SK-N-SH treated with all-trans-retinoic acid at 6 μM for 48 hours (cell line): Measurements from ENCODE around the gene TWSG1.

Source experiments
- ATAC-seq: fragments of 200-7000 bp; cut with Tn5 transposase; 3 replicates; pipeline ENCODE4 v1.9.1; 2020; ENCODE audit warnings: mild to moderate bottlenecking, moderate library complexity
- BACH2 ChIP-seq: fragments of 250-450 bp; sonication (Bioruptor Pico); IDR thresholded peaks from 2 replicates; pipeline ENCODE4 v1.9.0; 2021; ENCODE audit warnings: mild to moderate bottlenecking, borderline replicate concordance
- CREB5 ChIP-seq: fragments of 250-450 bp; sonication (Bioruptor Pico); IDR thresholded peaks from 2 replicates; pipeline ENCODE4 v1.5.1; 2020; ENCODE audit warnings: low read depth, mild to moderate bottlenecking, moderate library complexity
- CSDC2 ChIP-seq: fragments of 250-450 bp; sonication (Bioruptor Pico); IDR thresholded peaks from 2 replicates; pipeline ENCODE4 v1.5.0; 2020; ENCODE audit warnings: mild to moderate bottlenecking, moderate library complexity
- CSRNP3 ChIP-seq: fragments of 250-450 bp; sonication (Bioruptor Pico); IDR thresholded peaks from 2 replicates; pipeline ENCODE4 v1.5.1; 2021; ENCODE audit warnings: mild to moderate bottlenecking, moderate library complexity
- ESRRG ChIP-seq: fragments of 250-450 bp; sonication (Bioruptor Pico); IDR thresholded peaks from 2 replicates; pipeline ENCODE4 v1.6.1; 2021; ENCODE audit warnings: mild to moderate bottlenecking
- GLIS3 ChIP-seq: fragments of 250-450 bp; sonication (Bioruptor Pico); IDR thresholded peaks from 2 replicates; pipeline ENCODE4 v1.5.0; 2020; ENCODE audit warnings: mild to moderate bottlenecking, moderate library complexity
- ISL1 ChIP-seq: fragments of 250-450 bp; sonication (Bioruptor Pico); IDR thresholded peaks from 2 replicates; pipeline ENCODE4 v2.1.2; 2022; ENCODE audit warnings: mild to moderate bottlenecking, moderate library complexity
- PATZ1 ChIP-seq: fragments of 250-450 bp; sonication (Bioruptor Pico); IDR thresholded peaks from 2 replicates; pipeline ENCODE4 v1.8.0; 2020; ENCODE audit warnings: mild to moderate bottlenecking, moderate library complexity, borderline replicate concordance
- POU6F1 ChIP-seq: fragments of 250-450 bp; sonication (Bioruptor Pico); IDR thresholded peaks from 2 replicates; pipeline ENCODE4 v1.8.0; 2021; ENCODE audit warnings: low read depth, mild to moderate bottlenecking, moderate library complexity, borderline replicate concordance
- PPARA ChIP-seq: fragments of 250-450 bp; sonication (Bioruptor Pico); IDR thresholded peaks from 2 replicates; pipeline ENCODE4 v1.5.0; 2020; ENCODE audit warnings: mild to moderate bottlenecking, borderline replicate concordance
- RARB ChIP-seq: fragments of 250-450 bp; sonication (Bioruptor Pico); IDR thresholded peaks from 2 replicates; pipeline ENCODE4 v1.8.0; 2021; ENCODE audit warnings: mild to moderate bottlenecking, moderate library complexity
- SNAI2 ChIP-seq: fragments of 250-450 bp; sonication (Bioruptor Pico); IDR thresholded peaks from 2 replicates; pipeline ENCODE4 v1.5.0; 2020; ENCODE audit warnings: mild to moderate bottlenecking, moderate library complexity
- TCF4 ChIP-seq: fragments of 250-450 bp; sonication (Bioruptor Pico); IDR thresholded peaks from 2 replicates; pipeline ENCODE4 v1.8.0; 2021; ENCODE audit warnings: mild to moderate bottlenecking, moderate library complexity, borderline replicate concordance
- TOX ChIP-seq: fragments of 250-450 bp; sonication (Bioruptor Pico); IDR thresholded peaks from 2 replicates; pipeline ENCODE4 v1.8.0; 2021; ENCODE audit warnings: mild to moderate bottlenecking, moderate library complexity, borderline replicate concordance
- TSHZ2 ChIP-seq: fragments of 250-450 bp; sonication (Bioruptor Pico); IDR thresholded peaks from 2 replicates; pipeline ENCODE4 v1.5.0; 2020; ENCODE audit warnings: mild to moderate bottlenecking, moderate library complexity
- ZFP3 ChIP-seq: fragments of 250-450 bp; sonication (Bioruptor Pico); IDR thresholded peaks from 2 replicates; pipeline ENCODE4 v1.5.0; 2020; ENCODE audit warnings: mild to moderate bottlenecking, moderate library complexity
- ZFP30 ChIP-seq: fragments of 450-650 bp; formaldehyde crosslinking; IDR thresholded peaks from 2 replicates; pipeline ENCODE4 v1.5.0; 2022; ENCODE audit warnings: mild to moderate bottlenecking, moderate library complexity
- ZNF565 ChIP-seq: fragments of 450-650 bp; formaldehyde crosslinking; conservative IDR thresholded peaks from 2 replicates; pipeline ENCODE4 v1.5.0; 2020; ENCODE audit warnings: low read depth, mild to moderate bottlenecking, moderate library complexity
- ZNF70 ChIP-seq: fragments of 450-650 bp; formaldehyde crosslinking; IDR thresholded peaks from 2 replicates; pipeline ENCODE4 v1.5.0; 2020; ENCODE audit warnings: mild to moderate bottlenecking, moderate library complexity
- ZNF8 ChIP-seq: fragments of 450-650 bp; formaldehyde crosslinking; IDR thresholded peaks from 2 replicates; pipeline ENCODE4 v1.5.0; 2020; ENCODE audit warnings: mild to moderate bottlenecking, moderate library complexity

The TWSG1 gene

GRCh38 chr18:9436206-9436929 lies 101.8 kb downstream of the TWSG1 start:
- ATAC-seq: no peak

More at GRCh38 chr18:9436206-9436929, 101.8 kb downstream of the TWSG1 start:
- TF ChIP-seq PATZ1 (no peak), TOX (CRISPR knock-in tag) (no peak), ZNF565 (CRISPR knock-in tag) (no peak), TCF4 (CRISPR knock-in tag) (no peak), ZNF8 (CRISPR knock-in tag) (no peak), ESRRG (CRISPR knock-in tag) (no peak), BACH2 (CRISPR knock-in tag) (no peak), CSRNP3 (CRISPR knock-in tag) (no peak), SNAI2 (CRISPR knock-in tag) (no peak), RARB (CRISPR knock-in tag) (no peak), CSDC2 (CRISPR knock-in tag) (no peak), ZFP3 (CRISPR knock-in tag) (no peak), ZNF70 (CRISPR knock-in tag) (no peak), ISL1 (CRISPR knock-in tag) (no peak), CREB5 (CRISPR knock-in tag) (no peak), TSHZ2 (CRISPR knock-in tag) (no peak), GLIS3 (CRISPR knock-in tag) (no peak), ZFP30 (CRISPR knock-in tag) (no peak), POU6F1 (no peak), PPARA (CRISPR knock-in tag) (no peak)
- TF ChIP-seq, all 23 proteins: peak for 0
